Keratinocyte (primary cell): ENCODE data around the gene CACNA1H. TPM values are rescaled to one million over a fixed set of nuclear protein-coding genes. Genes with fewer than 3 reads are reported as not detected.

ENCODE experiments used
- DNase-seq: peaks from one replicate; pipeline ENCODE4 v3.0.0-alpha.2; 2011; ENCODE audit warnings: low read depth, missing footprints, low spot score
- FAIRE-seq: peaks from 2 replicates; lab custom pipeline; 2011; peaks lifted over from hg19 to GRCh38; lab: Jason Lieb, UNC
- H2AFZ ChIP-seq: 2 replicates; pipeline ENCODE4 v1.6.0; 2012; ENCODE audit warnings: low read length, control low read depth, inconsistent platforms; ENCODE audit not compliant: control insufficient read depth
- H3K27ac ChIP-seq: 2 replicates; pipeline ENCODE4 v1.5.1; 2011; ENCODE audit warnings: low read length; ENCODE audit not compliant: control insufficient read depth, insufficient read depth
- H3K27me3 ChIP-seq: 3 replicates; pipeline ENCODE4 v1.6.0; 2011; ENCODE audit warnings: low read length; ENCODE audit not compliant: control insufficient read depth, insufficient read depth; ENCODE audit errors: extremely low read depth
- H3K36me3 ChIP-seq, 2 experiments: 2 replicates in 1 of 2; 3 replicates in 1 of 2; pipeline ENCODE4 v1.5.1; 2011; ENCODE audit warnings: low read length in 2 of 2, mild to moderate bottlenecking in 1 of 2; ENCODE audit not compliant: control insufficient read depth in 2 of 2, insufficient read depth in 2 of 2; ENCODE audit errors: extremely low read depth in 1 of 2
- H3K4me1 ChIP-seq: 3 replicates; pipeline ENCODE4 v1.5.1; 2011; ENCODE audit warnings: low read length; ENCODE audit not compliant: control insufficient read depth, insufficient read depth; ENCODE audit errors: extremely low read depth
- H3K4me2 ChIP-seq: 3 replicates; pipeline ENCODE4 v1.6.0; 2011; ENCODE audit warnings: low read depth, low read length; ENCODE audit not compliant: control insufficient read depth, insufficient read depth; ENCODE audit errors: extremely low read depth
- H3K4me3 ChIP-seq, 3 experiments: fragments of 200-600 bp in 1 of 3; sonication (generic) in 1 of 3; 2 replicates in 2 of 3; 3 replicates in 1 of 3; pipeline ENCODE4 v1.5.1; 2011 to 2016; ENCODE audit warnings: low read length in 3 of 3, mild to moderate bottlenecking in 3 of 3, control low read depth in 2 of 3, inconsistent platforms in 1 of 3, low read depth in 1 of 3, mixed read lengths in 1 of 3, mixed run types in 1 of 3, moderate library complexity in 1 of 3; ENCODE audit not compliant: control insufficient read depth in 2 of 3, insufficient read depth in 2 of 3; ENCODE audit errors: extremely low read depth in 1 of 3
- H3K79me2 ChIP-seq: 2 replicates; pipeline ENCODE4 v1.6.0; 2012; ENCODE audit warnings: low read length; ENCODE audit not compliant: control insufficient read depth, insufficient read depth
- H3K9ac ChIP-seq: 3 replicates; pipeline ENCODE4 v1.6.0; 2011; ENCODE audit warnings: low read length; ENCODE audit not compliant: control insufficient read depth, insufficient read depth; ENCODE audit errors: extremely low read depth
- H3K9me1 ChIP-seq: 3 replicates; pipeline ENCODE4 v1.6.0; 2011; ENCODE audit warnings: low read length; ENCODE audit not compliant: control insufficient read depth, insufficient read depth; ENCODE audit errors: extremely low read depth
- H3K9me3 ChIP-seq: 2 replicates; pipeline ENCODE4 v1.5.1; 2012; ENCODE audit warnings: low read depth, low read length; ENCODE audit not compliant: control insufficient read depth
- H4K20me1 ChIP-seq: 3 replicates; pipeline ENCODE4 v1.6.0; 2011; ENCODE audit warnings: low read length; ENCODE audit not compliant: control insufficient read depth, insufficient read depth; ENCODE audit errors: extremely low read depth
- CTCF ChIP-seq, 3 experiments: IDR thresholded peaks in 1 of 3; conservative IDR thresholded peaks in 1 of 3; optimal IDR thresholded peaks in 1 of 3; 2 replicates in 2 of 3; 3 replicates in 1 of 3; pipeline versions ENCODE3 to v1.5.1; 2011; ENCODE audit warnings: low read length in 3 of 3, mild to moderate bottlenecking in 3 of 3, moderate library complexity in 2 of 3, control low read depth in 1 of 3, inconsistent platforms in 1 of 3; ENCODE audit not compliant: insufficient read depth in 2 of 3; ENCODE audit errors: extremely low read depth in 1 of 3
- EZH2 ChIP-seq: IDR thresholded peaks from one replicate; pipeline ENCODE4 v1.6.1; 2012; ENCODE audit warnings: inconsistent platforms, mild to moderate bottlenecking, low read length, moderate library complexity
- dilution Hi-C: fragments of 300-500 bp; cut with MboI; formaldehyde crosslinking; loops from one replicate; pipeline ENCODE4 v1.7.0; 2020; ENCODE audit warnings: low sequenced_read_pairs; ENCODE audit not compliant: extremely low pct_ligation_motif_present
- polyA plus RNA-seq, 5 experiments: library from polyadenylated mRNA; depleted of rRNA in 3 of 5; stranded (reverse) in 3 of 5; stranded (forward) in 1 of 5; unstranded in 1 of 5; fragments of >200 nt; gene quantifications; 1 replicate in 1 of 5; 2 replicates in 3 of 5; 3 replicates in 1 of 5; pipeline versions ENCODE4 v1.2.1 to v1.2.3, GENCODE V29; 2011 to 2012; ENCODE audit warnings: missing spikeins in 2 of 5, low read depth in 1 of 5, low replicate concordance in 1 of 5

The CACNA1H gene
- polyA plus RNA-seq, 1 donor (not counting 4 experiments of a cell fraction or from before 2014, with no cell fraction given), result not detected

DNA sequence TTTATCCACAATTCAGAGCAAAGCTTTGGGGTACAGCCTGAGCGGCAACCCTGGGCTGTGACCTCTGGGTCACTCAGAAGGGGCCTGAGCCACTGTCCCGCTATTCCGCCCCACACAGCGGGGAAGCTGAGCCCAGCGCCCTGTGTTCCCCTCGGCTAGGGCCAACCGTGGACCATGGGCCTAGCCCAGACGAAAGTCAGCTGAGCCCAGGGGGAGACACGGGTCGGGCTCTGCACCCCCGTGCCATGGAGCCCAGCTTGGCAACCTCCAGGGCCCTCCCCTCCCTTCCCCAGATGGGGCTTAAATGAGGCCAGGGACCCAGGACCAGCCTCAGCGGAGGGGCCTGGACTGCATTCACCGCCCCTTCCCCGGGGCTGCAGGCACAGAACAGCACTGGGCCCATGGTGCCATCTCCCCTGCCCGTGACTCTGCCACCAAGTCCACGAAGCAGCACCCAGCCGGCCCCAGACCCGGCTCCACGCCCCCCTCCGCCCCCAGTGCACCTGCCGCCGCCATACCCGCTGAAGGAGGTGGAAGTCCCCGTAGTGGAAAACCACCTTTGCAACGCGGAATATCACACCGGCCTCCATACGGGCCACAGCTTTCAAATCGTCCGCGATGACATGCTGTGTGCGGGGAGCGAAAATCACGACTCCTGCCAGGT lies 104.8 kb downstream of the CACNA1H start:
- dilution Hi-C loops, result no loop called here
- Histone ChIP-seq H3K9me1 (no peaks in the 10 kb centered on the region), H3K4me2 (no peak overlapping the region), H2AFZ (no peak overlapping the region), H3K9ac (no peak overlapping the region), H3K4me3 (no peak overlapping the region), H3K27me3 (peaks cover 39% of the 10 kb centered on the region), H3K27ac (no peak overlapping the region), H4K20me1 (no peaks in the 10 kb centered on the region), H3K4me1 (no peaks in the 10 kb centered on the region), H3K9me3 (no peaks in the 10 kb centered on the region), H3K36me3 (no peaks in the 10 kb centered on the region), H3K79me2 (no peaks in the 10 kb centered on the region)
- DNase-seq, result no peak
- TF ChIP-seq EZH2 (no peak), CTCF (optimal IDR thresholded peaks at IDR 0.05 in 1 of 3, IDR thresholded peaks at IDR 0.05 in 1 of 3, conservative IDR thresholded peaks at IDR 0.05 in 1 of 3; ENCODE audit: extremely low read depth in 1 of 3, insufficient read depth in 2 of 3, low read length in 3 of 3) (no peak)
- FAIRE-seq, result no peak

GRCh38 chr16:1258225-1258600 lies 105.3 kb downstream of the CACNA1H start:
- Histone ChIP-seq H3K79me2 (no peaks in the 10 kb centered on the region), H3K9me3 (no peaks in the 10 kb centered on the region), H3K27me3 (peaks cover 44% of the 10 kb centered on the region), H3K4me3 (no peak overlapping the region), H3K9ac (no peak overlapping the region), H3K9me1 (no peaks in the 10 kb centered on the region), H3K4me2 (no peak overlapping the region), H3K36me3 (no peaks in the 10 kb centered on the region), H4K20me1 (no peaks in the 10 kb centered on the region), H3K4me1 (no peaks in the 10 kb centered on the region), H2AFZ (no peak overlapping the region), H3K27ac (no peak overlapping the region)
- TF ChIP-seq CTCF (optimal IDR thresholded peaks at IDR 0.05 in 1 of 3, IDR thresholded peaks at IDR 0.05 in 1 of 3, conservative IDR thresholded peaks at IDR 0.05 in 1 of 3; ENCODE audit: extremely low read depth in 1 of 3, insufficient read depth in 2 of 3, low read length in 3 of 3), result no peak
- no peak for TF ChIP-seq EZH2
- dilution Hi-C loops, result no loop called here
- DNase-seq (no peak), FAIRE-seq (no peak)
